Neural cell (in vitro differentiated cells): ENCODE measurements around the gene TOM1L1. TPM values are rescaled to one million over a fixed set of nuclear protein-coding genes. Genes with fewer than 3 reads are reported as not detected.
A peak's percentile ranks its signal among the peaks of the same experiment; 100 is the strongest.

Experiments
- H2AFZ ChIP-seq: fragments of 200-600, 300-800 bp; sonication (generic), shearing (Covaris generic); 2 replicates; pipeline ENCODE4 v1.6.0; 2014; ENCODE audit warnings: low read depth, mild to moderate bottlenecking, antibody characterized with exemption, low read length, moderate library complexity
- H3F3A ChIP-seq: fragments of 200-600 bp; shearing (Covaris generic); 2 replicates; pipeline ENCODE4 v1.6.1; 2016; ENCODE audit warnings: mild to moderate bottlenecking, moderate library complexity, mixed read lengths, antibody characterized with exemption, low read length; ENCODE audit not compliant: insufficient read depth, poor library complexity, severe bottlenecking
- H3K27ac ChIP-seq: fragments of 200-600, 300-800 bp; sonication (generic), shearing (Covaris generic); 2 replicates; pipeline ENCODE4 v1.5.1; 2014; ENCODE audit warnings: mild to moderate bottlenecking, low read length, moderate library complexity
- H3K27me3 ChIP-seq: fragments of 300-800, 200-600 bp; sonication (generic), shearing (Covaris generic); 2 replicates; pipeline ENCODE4 v1.6.0; 2014; ENCODE audit warnings: mild to moderate bottlenecking, low read depth, low read length, moderate library complexity; ENCODE audit not compliant: insufficient read depth
- H3K36me3 ChIP-seq: fragments of 300-800, 200-600 bp; sonication (generic), shearing (Covaris generic); 2 replicates; pipeline ENCODE4 v1.5.1; 2014; ENCODE audit warnings: mild to moderate bottlenecking, antibody characterized with exemption, low read length, moderate library complexity; ENCODE audit not compliant: insufficient read depth
- H3K4me2 ChIP-seq: fragments of 300-800, 200-600 bp; sonication (generic), shearing (Covaris generic); 2 replicates; pipeline ENCODE4 v1.6.0; 2014; ENCODE audit warnings: mild to moderate bottlenecking, low read length
- H3K4me3 ChIP-seq: fragments of 300-800, 200-600 bp; sonication (generic), shearing (Covaris generic); 2 replicates; pipeline ENCODE4 v1.5.1; 2014; ENCODE audit warnings: mild to moderate bottlenecking, low read length, moderate library complexity
- H3K79me2 ChIP-seq: fragments of 200-600 bp; shearing (Covaris generic); replicated peaks from 2 replicates; pipeline ENCODE4 v1.6.0; 2014; ENCODE audit warnings: mild to moderate bottlenecking, low read length, moderate library complexity; ENCODE audit not compliant: insufficient read depth
- H3K9ac ChIP-seq: fragments of 300-800, 200-600 bp; sonication (generic), shearing (Covaris generic); 2 replicates; pipeline ENCODE4 v1.6.1; 2016; ENCODE audit warnings: mild to moderate bottlenecking, low read length, mixed read lengths
- H3K9me2 ChIP-seq: fragments of 200-600 bp; shearing (Covaris generic); 2 replicates; pipeline ENCODE4 v1.6.1; 2016; ENCODE audit warnings: mild to moderate bottlenecking, low read length, mixed read lengths; ENCODE audit not compliant: insufficient read depth
- H3K9me3 ChIP-seq: fragments of 200-600, 300-800 bp; sonication (generic), shearing (Covaris generic); 2 replicates; pipeline ENCODE4 v1.6.1; 2016; ENCODE audit warnings: mild to moderate bottlenecking, mixed run types, low read length, moderate library complexity, mixed read lengths
- H4K20me1 ChIP-seq: fragments of 200-600 bp; shearing (Covaris generic); 2 replicates; pipeline ENCODE4 v1.6.1; 2016; ENCODE audit warnings: mild to moderate bottlenecking, mixed run types; ENCODE audit not compliant: insufficient read depth
- EP300 ChIP-seq: fragments of 450-650 bp; conservative IDR thresholded peaks from 2 replicates; pipeline ENCODE4 v1.6.1; 2014; ENCODE audit warnings: antibody characterized with exemption, mild to moderate bottlenecking, moderate library complexity; ENCODE audit not compliant: poor library complexity, severe bottlenecking
- MXI1 ChIP-seq: fragments of 450-650 bp; conservative IDR thresholded peaks from 2 replicates; pipeline ENCODE4 v1.6.1; 2014; ENCODE audit warnings: antibody characterized with exemption, mild to moderate bottlenecking; ENCODE audit not compliant: poor library complexity, severe bottlenecking
- POLR2AphosphoS5 ChIP-seq: IDR thresholded peaks from 2 replicates; pipeline ENCODE4 v1.6.1; 2012
- RAD21 ChIP-seq: fragments of 450-650 bp; conservative IDR thresholded peaks from 2 replicates; pipeline ENCODE4 v1.6.1; 2014; ENCODE audit warnings: antibody characterized with exemption, mild to moderate bottlenecking, moderate library complexity
- polyA plus RNA-seq: library from polyadenylated mRNA; depleted of rRNA; stranded (reverse); fragments of >200 nt; gene quantifications from 2 replicates; pipeline ENCODE4 v1.2.3, GENCODE V29; 2014
- TF ChIP-seq, protein P1 (sequence below): fragments of 450-650 bp; IDR thresholded peaks from 2 replicates; pipeline ENCODE4 v1.5.1; 2014; ENCODE audit warnings: antibody characterized with exemption, mild to moderate bottlenecking, moderate library complexity; ENCODE audit not compliant: poor library complexity, severe bottlenecking
- TF ChIP-seq, protein P2 (sequence below): IDR thresholded peaks from 2 replicates; pipeline ENCODE4 v1.6.1; 2012; ENCODE audit warnings: borderline replicate concordance

Gene TOM1L1
- polyA plus RNA-seq, 1 donor from 2014 or later = 13.6 TPM

DNA sequence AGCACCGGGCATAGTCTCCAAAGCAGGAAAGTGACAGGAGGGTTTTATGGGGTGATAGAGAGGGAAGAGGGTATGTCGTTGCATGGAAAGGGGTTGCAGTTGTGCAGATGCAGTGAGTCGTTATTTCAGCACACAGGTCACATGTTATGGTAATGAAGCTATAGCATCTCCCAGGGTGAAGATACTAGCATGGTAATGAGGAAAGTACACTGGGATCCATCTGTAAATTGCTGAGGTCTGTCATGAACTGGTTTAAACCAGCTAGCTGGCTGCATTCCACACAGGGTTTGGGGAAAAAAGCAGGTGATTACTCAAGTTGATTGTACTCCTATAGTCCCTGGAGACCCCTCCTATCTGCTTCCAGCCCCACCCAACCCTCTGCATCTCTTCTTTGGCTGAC lies 56.1 kb downstream of the TOM1L1 start:
- no peaks in the 10 kb centered on the region for H4K20me1 ChIP-seq
- no peak overlapping the region for H3K4me2 ChIP-seq

DNA sequence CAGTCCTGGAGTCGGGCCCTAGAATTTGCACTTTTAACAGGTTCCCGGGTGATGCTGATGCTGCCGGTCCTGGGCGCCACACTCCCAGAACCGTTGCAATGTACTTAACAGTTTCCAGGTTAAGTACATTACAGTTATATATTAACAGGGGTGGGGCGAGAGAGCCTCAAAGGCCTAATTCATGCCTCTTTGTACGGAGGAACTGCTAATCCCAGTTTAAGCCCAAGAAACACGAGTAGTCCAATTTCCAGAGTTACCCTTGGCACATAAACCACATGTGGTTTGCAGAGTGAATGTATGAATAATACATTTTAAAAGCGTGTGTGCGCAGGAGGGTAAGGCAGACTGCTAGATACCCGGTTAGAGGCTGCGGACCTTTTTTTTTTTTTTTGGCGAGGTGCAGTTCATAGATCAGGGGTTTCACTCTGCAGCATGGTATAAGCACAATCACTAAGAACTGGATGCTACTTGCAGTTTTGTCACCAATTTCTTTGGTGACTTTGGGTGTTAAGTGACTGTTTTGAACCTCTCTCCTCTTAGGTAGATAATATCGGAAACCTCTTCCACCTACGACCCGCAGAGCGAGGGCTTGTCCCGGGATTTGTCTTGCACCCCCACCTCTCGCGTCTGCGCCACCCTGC lies 67.1 kb downstream of the TOM1L1 start:
- Histone ChIP-seq H3K9me3 (no peaks in the 10 kb centered on the region), H4K20me1 (no peaks in the 10 kb centered on the region), H2AFZ (peak overlapping the region; percentile 87), H3K79me2 (peaks cover 58% of the 10 kb centered on the region), H3K9ac (peak overlapping the region; percentile 92), H3K27me3 (no peaks in the 10 kb centered on the region), H3K27ac (peak overlapping the region; percentile 92), H3K36me3 (no peaks in the 10 kb centered on the region), H3F3A (no peaks in the 10 kb centered on the region), H3K9me2 (no peaks in the 10 kb centered on the region), H3K4me3 (peak overlapping the region; percentile 78), H3K4me2 (peak overlapping the region; percentile 57)
- TF ChIP-seq, protein P1, sequence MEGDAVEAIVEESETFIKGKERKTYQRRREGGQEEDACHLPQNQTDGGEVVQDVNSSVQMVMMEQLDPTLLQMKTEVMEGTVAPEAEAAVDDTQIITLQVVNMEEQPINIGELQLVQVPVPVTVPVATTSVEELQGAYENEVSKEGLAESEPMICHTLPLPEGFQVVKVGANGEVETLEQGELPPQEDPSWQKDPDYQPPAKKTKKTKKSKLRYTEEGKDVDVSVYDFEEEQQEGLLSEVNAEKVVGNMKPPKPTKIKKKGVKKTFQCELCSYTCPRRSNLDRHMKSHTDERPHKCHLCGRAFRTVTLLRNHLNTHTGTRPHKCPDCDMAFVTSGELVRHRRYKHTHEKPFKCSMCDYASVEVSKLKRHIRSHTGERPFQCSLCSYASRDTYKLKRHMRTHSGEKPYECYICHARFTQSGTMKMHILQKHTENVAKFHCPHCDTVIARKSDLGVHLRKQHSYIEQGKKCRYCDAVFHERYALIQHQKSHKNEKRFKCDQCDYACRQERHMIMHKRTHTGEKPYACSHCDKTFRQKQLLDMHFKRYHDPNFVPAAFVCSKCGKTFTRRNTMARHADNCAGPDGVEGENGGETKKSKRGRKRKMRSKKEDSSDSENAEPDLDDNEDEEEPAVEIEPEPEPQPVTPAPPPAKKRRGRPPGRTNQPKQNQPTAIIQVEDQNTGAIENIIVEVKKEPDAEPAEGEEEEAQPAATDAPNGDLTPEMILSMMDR = no peak
- TF ChIP-seq EP300 = no peak
- TF ChIP-seq, protein P2, sequence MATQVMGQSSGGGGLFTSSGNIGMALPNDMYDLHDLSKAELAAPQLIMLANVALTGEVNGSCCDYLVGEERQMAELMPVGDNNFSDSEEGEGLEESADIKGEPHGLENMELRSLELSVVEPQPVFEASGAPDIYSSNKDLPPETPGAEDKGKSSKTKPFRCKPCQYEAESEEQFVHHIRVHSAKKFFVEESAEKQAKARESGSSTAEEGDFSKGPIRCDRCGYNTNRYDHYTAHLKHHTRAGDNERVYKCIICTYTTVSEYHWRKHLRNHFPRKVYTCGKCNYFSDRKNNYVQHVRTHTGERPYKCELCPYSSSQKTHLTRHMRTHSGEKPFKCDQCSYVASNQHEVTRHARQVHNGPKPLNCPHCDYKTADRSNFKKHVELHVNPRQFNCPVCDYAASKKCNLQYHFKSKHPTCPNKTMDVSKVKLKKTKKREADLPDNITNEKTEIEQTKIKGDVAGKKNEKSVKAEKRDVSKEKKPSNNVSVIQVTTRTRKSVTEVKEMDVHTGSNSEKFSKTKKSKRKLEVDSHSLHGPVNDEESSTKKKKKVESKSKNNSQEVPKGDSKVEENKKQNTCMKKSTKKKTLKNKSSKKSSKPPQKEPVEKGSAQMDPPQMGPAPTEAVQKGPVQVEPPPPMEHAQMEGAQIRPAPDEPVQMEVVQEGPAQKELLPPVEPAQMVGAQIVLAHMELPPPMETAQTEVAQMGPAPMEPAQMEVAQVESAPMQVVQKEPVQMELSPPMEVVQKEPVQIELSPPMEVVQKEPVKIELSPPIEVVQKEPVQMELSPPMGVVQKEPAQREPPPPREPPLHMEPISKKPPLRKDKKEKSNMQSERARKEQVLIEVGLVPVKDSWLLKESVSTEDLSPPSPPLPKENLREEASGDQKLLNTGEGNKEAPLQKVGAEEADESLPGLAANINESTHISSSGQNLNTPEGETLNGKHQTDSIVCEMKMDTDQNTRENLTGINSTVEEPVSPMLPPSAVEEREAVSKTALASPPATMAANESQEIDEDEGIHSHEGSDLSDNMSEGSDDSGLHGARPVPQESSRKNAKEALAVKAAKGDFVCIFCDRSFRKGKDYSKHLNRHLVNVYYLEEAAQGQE = no peak
- peak; percentile 61 for TF ChIP-seq MXI1

More for the DNA sequence above, 56.1 kb downstream of the TOM1L1 start:
- peak overlapping the region; percentile 82 for H3K27ac ChIP-seq
- peaks cover 3% of the 10 kb centered on the region for H3K79me2 ChIP-seq
- peaks cover 11% of the 10 kb centered on the region for H3K36me3 ChIP-seq
- H3K27me3 ChIP-seq = no peaks in the 10 kb centered on the region
- H3K9me2 ChIP-seq = no peaks in the 10 kb centered on the region
- peak overlapping the region; percentile 38 for H3K4me3 ChIP-seq
- no peaks in the 10 kb centered on the region for H3K9me3 ChIP-seq
- H3K9ac ChIP-seq = peak overlapping the region; percentile 53
- no peak overlapping the region for H2AFZ ChIP-seq
- no peaks in the 10 kb centered on the region for H3F3A ChIP-seq
- TF ChIP-seq MXI1 (peak; percentile 16), EP300 (peak; percentile 60), RAD21 (no peak), POLR2AphosphoS5 (peak; percentile 48)
- TF ChIP-seq, protein P1 = no peak
